Neutrophil (primary cell): ENCODE data around the gene PCDH7.

Experiments used
- H3K27ac ChIP-seq: fragments of 200-600 bp; sonication (generic); 2 replicates; pipeline ENCODE4 v1.5.1; 2016; ENCODE audit warnings: mild to moderate bottlenecking, moderate library complexity
- H3K27me3 ChIP-seq: fragments of 200-600 bp; sonication (generic); 2 replicates; pipeline ENCODE4 v1.6.0; 2016; ENCODE audit warnings: mild to moderate bottlenecking
- H3K36me3 ChIP-seq: fragments of 200-600 bp; sonication (generic); 2 replicates; pipeline ENCODE4 v1.5.1; 2017
- H3K4me1 ChIP-seq, 2 experiments: fragments of 200-600 bp in 1 of 2; sonication (generic) in 1 of 2; 1 replicate in 1 of 2; 2 replicates in 1 of 2; pipeline versions ENCODE4 v1.5.1 to v1.6.1; 2013 to 2016; ENCODE audit warnings: low read depth in 1 of 2, low read length in 1 of 2, mild to moderate bottlenecking in 1 of 2, moderate library complexity in 1 of 2; ENCODE audit not compliant: control insufficient read depth in 1 of 2, insufficient read depth in 1 of 2
- H3K4me3 ChIP-seq, 2 experiments: fragments of 200-600 bp in 1 of 2; sonication (generic) in 1 of 2; 1 replicate in 1 of 2; 2 replicates in 1 of 2; pipeline ENCODE4 v1.5.1; 2013 to 2016; ENCODE audit warnings: low read depth in 1 of 2, low read length in 1 of 2, mild to moderate bottlenecking in 1 of 2, moderate library complexity in 1 of 2
- H3K9me3 ChIP-seq: fragments of 200-600 bp; sonication (generic); 2 replicates; pipeline ENCODE4 v1.5.1; 2016
- TF ChIP-seq, protein P1 (sequence below): fragments of 200-600 bp; sonication (generic); IDR thresholded peaks from 2 replicates; pipeline ENCODE4 v1.5.1; 2016; ENCODE audit warnings: antibody characterized with exemption

Gene PCDH7

GRCh38 chr4:30763321-30763727 is 43.2 kb downstream of the PCDH7 start:
- no peak overlapping the region for H3K27ac ChIP-seq
- no peaks in the 10 kb centered on the region for H3K36me3 ChIP-seq
- H3K9me3 ChIP-seq, result no peaks in the 10 kb centered on the region
- no peaks in the 10 kb centered on the region for H3K27me3 ChIP-seq
- no peak overlapping the region for H3K4me3 ChIP-seq
- no peaks in the 10 kb centered on the region for H3K4me1 ChIP-seq
- TF ChIP-seq, protein P1, sequence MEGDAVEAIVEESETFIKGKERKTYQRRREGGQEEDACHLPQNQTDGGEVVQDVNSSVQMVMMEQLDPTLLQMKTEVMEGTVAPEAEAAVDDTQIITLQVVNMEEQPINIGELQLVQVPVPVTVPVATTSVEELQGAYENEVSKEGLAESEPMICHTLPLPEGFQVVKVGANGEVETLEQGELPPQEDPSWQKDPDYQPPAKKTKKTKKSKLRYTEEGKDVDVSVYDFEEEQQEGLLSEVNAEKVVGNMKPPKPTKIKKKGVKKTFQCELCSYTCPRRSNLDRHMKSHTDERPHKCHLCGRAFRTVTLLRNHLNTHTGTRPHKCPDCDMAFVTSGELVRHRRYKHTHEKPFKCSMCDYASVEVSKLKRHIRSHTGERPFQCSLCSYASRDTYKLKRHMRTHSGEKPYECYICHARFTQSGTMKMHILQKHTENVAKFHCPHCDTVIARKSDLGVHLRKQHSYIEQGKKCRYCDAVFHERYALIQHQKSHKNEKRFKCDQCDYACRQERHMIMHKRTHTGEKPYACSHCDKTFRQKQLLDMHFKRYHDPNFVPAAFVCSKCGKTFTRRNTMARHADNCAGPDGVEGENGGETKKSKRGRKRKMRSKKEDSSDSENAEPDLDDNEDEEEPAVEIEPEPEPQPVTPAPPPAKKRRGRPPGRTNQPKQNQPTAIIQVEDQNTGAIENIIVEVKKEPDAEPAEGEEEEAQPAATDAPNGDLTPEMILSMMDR, result no peak

DNA sequence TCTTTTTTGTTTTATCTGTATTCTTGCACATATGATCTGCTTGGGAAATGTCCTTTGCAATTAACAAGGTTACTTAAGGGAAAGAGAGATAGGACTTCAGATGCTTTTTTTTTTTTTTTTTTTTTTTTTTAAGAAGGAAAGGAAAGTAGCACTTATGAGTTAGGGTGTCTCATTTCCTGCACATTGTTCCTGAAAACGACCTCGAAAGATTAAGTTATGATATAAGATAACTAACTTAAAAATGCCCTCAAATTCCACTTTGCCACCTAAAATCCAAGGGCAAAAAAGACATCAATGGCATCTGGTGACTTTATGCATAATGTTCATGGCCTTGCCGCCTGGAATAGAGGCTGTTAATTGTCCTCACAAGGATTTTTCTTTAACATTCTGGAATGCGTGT is 44.9 kb downstream of the PCDH7 start:
- TF ChIP-seq, protein P1, result no peak
- Histone ChIP-seq H3K4me1 (no peaks in the 10 kb centered on the region), H3K27ac (no peak overlapping the region)

DNA sequence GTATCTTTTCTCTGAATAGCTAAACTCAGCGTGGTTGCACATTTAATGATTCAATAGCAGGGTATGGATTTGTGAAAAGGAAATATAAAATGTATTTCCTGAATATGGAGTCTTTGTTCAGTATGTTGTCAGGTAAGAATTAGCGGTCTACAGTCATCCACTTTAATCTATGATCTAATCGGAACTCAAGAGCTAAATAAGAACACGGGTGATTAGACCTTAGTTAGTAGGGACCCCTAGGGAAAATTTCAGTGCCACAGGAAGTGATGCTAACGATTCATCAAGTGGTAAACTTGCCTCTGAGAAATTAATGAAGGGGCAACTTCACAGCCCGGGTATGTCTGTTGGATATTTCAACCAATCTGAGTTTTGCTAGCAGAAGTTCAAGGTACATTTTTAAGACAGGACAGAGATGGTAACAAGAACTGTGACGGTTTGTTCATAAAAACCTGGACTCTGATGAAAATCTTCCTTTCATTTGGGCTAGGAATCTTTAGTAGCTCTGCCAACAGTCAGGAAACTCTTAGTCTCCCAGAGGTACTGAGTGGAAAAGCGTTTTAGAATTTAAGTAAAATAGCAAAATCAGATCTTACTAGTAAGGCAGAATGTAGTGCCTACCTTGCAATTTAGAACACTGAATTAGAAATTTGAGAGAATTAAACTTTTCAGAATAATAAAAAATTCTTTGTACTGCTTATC is 47.1 kb downstream of the PCDH7 start:
- Histone ChIP-seq H3K4me3 (no peak overlapping the region), H3K27me3 (no peaks in the 10 kb centered on the region), H3K4me1 (no peaks in the 10 kb centered on the region), H3K27ac (no peak overlapping the region), H3K36me3 (no peaks in the 10 kb centered on the region), H3K9me3 (no peaks in the 10 kb centered on the region)
- TF ChIP-seq, protein P1, result no peak

More for the DNA sequence above, 44.9 kb downstream of the PCDH7 start:
- Histone ChIP-seq H3K27me3 (no peaks in the 10 kb centered on the region), H3K36me3 (no peaks in the 10 kb centered on the region), H3K4me3 (no peak overlapping the region), H3K9me3 (no peaks in the 10 kb centered on the region)

DNA sequence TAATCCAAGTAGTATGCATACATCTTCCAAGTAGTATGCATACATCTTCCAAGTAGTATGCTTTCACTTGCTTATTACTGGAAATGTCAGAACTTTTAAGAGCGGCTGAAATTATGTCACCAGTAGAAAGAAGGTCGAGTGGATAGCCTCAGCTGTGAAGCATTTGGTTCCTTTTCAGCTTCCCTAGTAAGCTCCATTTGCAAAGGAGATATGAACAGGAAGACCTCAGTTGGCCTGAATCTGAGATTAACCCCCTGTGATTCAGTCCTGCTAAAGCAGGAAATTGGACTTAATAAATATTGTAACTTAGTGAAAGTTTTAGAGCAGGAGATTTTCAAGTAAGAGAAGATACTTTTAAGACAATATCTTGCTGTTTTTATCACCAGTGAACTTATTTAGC is 48.1 kb downstream of the PCDH7 start:
- Histone ChIP-seq H3K9me3 (no peaks in the 10 kb centered on the region), H3K27me3 (no peaks in the 10 kb centered on the region), H3K27ac (no peak overlapping the region), H3K4me1 (no peaks in the 10 kb centered on the region), H3K36me3 (no peaks in the 10 kb centered on the region), H3K4me3 (no peak overlapping the region)
- TF ChIP-seq, protein P1, result no peak

DNA sequence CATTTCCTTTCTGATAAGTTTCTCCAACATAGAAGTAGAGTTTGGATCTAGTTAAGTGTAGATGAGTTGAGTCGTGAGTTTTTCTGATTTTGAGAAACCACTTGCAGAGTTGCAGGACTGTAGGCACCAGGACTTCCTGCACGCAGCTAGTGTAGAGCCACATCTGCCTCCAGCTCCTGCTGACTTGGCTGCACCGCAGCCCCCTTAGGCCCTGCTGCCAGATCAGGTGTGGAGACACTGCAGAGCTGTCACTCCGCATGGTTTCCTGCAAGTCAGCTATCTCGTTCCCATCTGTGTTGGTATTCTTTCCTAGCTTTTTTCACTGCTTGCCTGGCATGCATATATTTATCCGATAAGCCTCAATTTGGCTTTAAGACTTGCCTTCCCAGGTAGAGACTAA is 48.9 kb downstream of the PCDH7 start:
- TF ChIP-seq, protein P1, result no peak
- Histone ChIP-seq H3K27me3 (no peaks in the 10 kb centered on the region), H3K9me3 (no peaks in the 10 kb centered on the region), H3K4me3 (no peak overlapping the region), H3K27ac (no peak overlapping the region), H3K4me1 (no peaks in the 10 kb centered on the region), H3K36me3 (no peaks in the 10 kb centered on the region)
